Measurements from ENCODE around the gene TRAF6. TPM values are rescaled to one million over a fixed set of nuclear protein-coding genes. Genes with fewer than 3 reads are reported as not detected.
A peak's percentile ranks its signal among the peaks of the same experiment; 100 is the strongest.

The TRAF6 gene
- total and polyA plus RNA-seq, 2 of the 13 experiments (the other 11 are each of a cell fraction or from before 2014, with no cell fraction given): 3.3 to 5.9 TPM

DNA sequence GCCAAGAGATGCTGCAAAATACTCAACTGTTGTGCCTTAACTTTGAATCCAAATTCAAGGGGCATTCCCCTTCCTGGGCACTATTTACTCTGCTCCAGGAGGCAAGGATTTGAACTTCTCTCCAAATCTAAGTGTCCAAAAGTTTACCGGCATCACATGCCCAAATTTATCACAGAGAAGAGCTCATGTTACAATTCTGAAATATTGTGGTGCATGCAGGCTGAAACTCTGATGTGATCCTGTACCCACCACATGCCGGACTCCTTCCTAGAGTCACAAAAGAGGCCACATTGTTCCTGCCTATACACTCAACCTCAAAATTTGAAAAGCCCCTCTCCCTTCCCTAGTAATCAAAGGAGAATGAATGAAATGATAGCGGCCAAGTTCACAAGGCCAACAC is 1.3 kb downstream of the TRAF6 start:
- no peak for TF ChIP-seq TSC22D2 (CRISPR knock-in tag; IDR thresholded peaks at IDR 0.05; ENCODE audit: borderline replicate concordance)
- Histone ChIP-seq H3K4me1 (ENCODE audit: insufficient read depth, low read length) (peaks cover 32% of the 10 kb centered on the region), H3K9ac (ENCODE audit: insufficient read depth, low read depth, low read length) (peak overlapping the region; percentile 92), H3K4me3 (replicated peaks in 1 of 3; ENCODE audit: insufficient read depth in 1 of 3, low read depth in 2 of 3, low read length in 3 of 3) (peak overlapping the region; percentile 97 to 100 (median 97)), H3K9me3 (ENCODE audit: low read length) (no peaks in the 10 kb centered on the region), H3K27ac (ENCODE audit: extremely low read length, insufficient read depth, low read length) (peak overlapping the region; percentile 79), H3K79me2 (ENCODE audit: insufficient read depth, low read length) (peaks cover 14% of the 10 kb centered on the region), H3K27me3 (ENCODE audit: control insufficient read depth in 1 of 2, insufficient read depth in 2 of 2, low read length in 2 of 2) (no peaks in the 10 kb centered on the region; a peak in 1 of 5 replicates), H3K4me2 (ENCODE audit: low read depth, low read length) (peak overlapping the region; percentile 95), H2AFZ (ENCODE audit: low read length) (no peak overlapping the region), H4K20me1 (ENCODE audit: insufficient read depth, low read length) (no peaks in the 10 kb centered on the region; the same call in 1 of the 2 replicates), H3K36me3 (replicated peaks in 1 of 2; ENCODE audit: control insufficient read depth in 1 of 2, insufficient read depth in 2 of 2, low read length in 2 of 2) (no peaks in the 10 kb centered on the region)
- no peak for ATAC-seq
- CTCF ChIA-PET (ENCODE audit: low intra/inter-chr PET ratio, low total read pairs): no interaction called here
- POLR2A ChIA-PET: no interaction called here
- DNase-seq (ENCODE audit: low spot score): no peak
- intact Hi-C loops (cut with micrococcal nuclease; ENCODE audit: unreplicated experiment) (loop anchor here (1.0 kb wide), 1 partner anchor 33 kb away; no protein-coding TSS in a partner anchor), in situ Hi-C loops (cut with HindIII; ENCODE audit: extremely low pct_ligation_motif_present, low pct_unique_long_range_greater_than_20kb) (no loop called here)
- no peak for FAIRE-seq
- WGBS (ENCODE audit: low lambda C conversion rate): 3% methylated on average over 3 of the region's 3 CpGs
- BruUV-seq (replicated peaks): TSS peak; percentile 70

DNA sequence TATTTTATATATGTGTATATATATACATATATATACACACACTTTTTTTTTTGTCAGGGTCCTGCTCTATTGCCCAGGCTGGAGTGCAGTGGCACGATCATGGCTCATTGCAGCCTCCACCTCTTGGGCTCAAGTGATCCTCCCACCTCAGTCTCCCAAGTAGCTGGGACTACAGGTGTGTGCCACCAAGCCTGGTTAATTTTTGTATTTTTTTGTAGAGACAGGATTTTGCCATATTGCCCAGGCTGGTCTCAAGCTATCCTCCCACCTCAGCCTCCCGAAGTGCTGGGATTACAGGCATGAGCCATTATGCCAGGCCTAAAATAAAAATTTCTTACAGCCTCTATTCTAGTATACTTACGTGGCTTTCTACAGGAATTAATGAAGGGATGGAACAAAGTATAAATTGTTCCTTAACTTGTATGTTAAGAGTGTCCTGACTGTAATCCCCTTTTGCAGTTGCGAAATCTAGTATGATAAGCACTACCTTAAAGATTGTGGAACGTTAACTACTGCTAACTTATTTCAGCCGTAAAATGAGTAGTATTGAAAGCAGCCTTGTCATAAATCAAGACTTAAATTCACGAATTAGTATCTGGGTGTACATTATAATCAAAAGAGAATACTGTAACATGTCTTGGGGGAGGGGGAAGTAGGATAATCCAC is 2.1 kb downstream of the TRAF6 start:
- no peaks in the 10 kb centered on the region for H3K9me3 ChIP-seq (ENCODE audit: low read length)
- ATAC-seq (no peak), FAIRE-seq (no peak), DNase-seq (ENCODE audit: low spot score) (no peak)
- ChIA-PET POLR2A (no interaction called here), CTCF (ENCODE audit: low intra/inter-chr PET ratio, low total read pairs) (no interaction called here)
- in situ Hi-C loops (cut with HindIII; ENCODE audit: extremely low pct_ligation_motif_present, low pct_unique_long_range_greater_than_20kb): no loop called here
- H4K20me1 ChIP-seq (ENCODE audit: insufficient read depth, low read length): no peaks in the 10 kb centered on the region; the same call in 1 of the 2 replicates
- BruUV-seq (replicated peaks): no TSS peak
- TF ChIP-seq CEBPG (CRISPR knock-in tag; IDR thresholded peaks at IDR 0.05) (0 out of 2 replicates have a peak, but pooled peaks have one; percentile 6), STAG1 (CRISPR knock-in tag; IDR thresholded peaks at IDR 0.05) (no peak), POLR2G (IDR thresholded peaks at IDR 0.05; ENCODE audit: low read depth, low read length) (no peak), THAP8 (CRISPR knock-in tag; IDR thresholded peaks at IDR 0.05; ENCODE audit: borderline replicate concordance) (no peak), CEBPB (IDR thresholded peaks at IDR 0.05; ENCODE audit: borderline replicate concordance, low read depth, low read length) (peak; percentile 77), SNAPC4 (CRISPR knock-in tag; IDR thresholded peaks at IDR 0.05) (no peak), ZNF770 (CRISPR knock-in tag; IDR thresholded peaks at IDR 0.05) (peak; percentile 20; the same call in 1 of the 2 replicates)
- H3K9ac ChIP-seq (ENCODE audit: insufficient read depth, low read depth, low read length): peak overlapping the region; percentile 92; the same call in 1 of the 2 replicates
- H3K4me3 ChIP-seq (replicated peaks in 1 of 3; ENCODE audit: insufficient read depth in 1 of 3, low read depth in 2 of 3, low read length in 3 of 3): peak overlapping the region; percentile 97 to 100 (median 97); a peak in 3 of 6 replicates
- H3K27ac ChIP-seq (ENCODE audit: extremely low read length, insufficient read depth, low read length): no peak overlapping the region
- H3K27me3 ChIP-seq (ENCODE audit: control insufficient read depth in 1 of 2, insufficient read depth in 2 of 2, low read length in 2 of 2): no peaks in the 10 kb centered on the region; a peak in 1 of 5 replicates
- H3K4me2 ChIP-seq (ENCODE audit: low read depth, low read length): peak overlapping the region; percentile 95
- intact Hi-C loops (cut with micrococcal nuclease; ENCODE audit: unreplicated experiment): no loop called here
- WGBS (ENCODE audit: low lambda C conversion rate): 66% methylated on average over 7 of the region's 7 CpGs
- H3K36me3 ChIP-seq (replicated peaks in 1 of 2; ENCODE audit: control insufficient read depth in 1 of 2, insufficient read depth in 2 of 2, low read length in 2 of 2): no peaks in the 10 kb centered on the region
- H2AFZ ChIP-seq (ENCODE audit: low read length): no peak overlapping the region
- H3K79me2 ChIP-seq (ENCODE audit: insufficient read depth, low read length): peaks cover 14% of the 10 kb centered on the region
- H3K4me1 ChIP-seq (ENCODE audit: insufficient read depth, low read length): peaks cover 39% of the 10 kb centered on the region

All from HepG2 (cell line).